GM18909 (cell line): ENCODE data around the gene KRT32.
"Not testable (repeated sequence)": the region's sequence is repeated elsewhere in the genome, so short reads cannot be mapped to it uniquely, and the experiment has no call there.

ENCODE experiments used
- ATAC-seq: cut with Tn5 transposase; IDR thresholded peaks from one replicate; pipeline ENCODE4 v1.9.1; 2021; ENCODE audit warnings: mild to moderate bottlenecking; ENCODE audit not compliant: unreplicated experiment, poor library complexity

KRT32 gene

DNA sequence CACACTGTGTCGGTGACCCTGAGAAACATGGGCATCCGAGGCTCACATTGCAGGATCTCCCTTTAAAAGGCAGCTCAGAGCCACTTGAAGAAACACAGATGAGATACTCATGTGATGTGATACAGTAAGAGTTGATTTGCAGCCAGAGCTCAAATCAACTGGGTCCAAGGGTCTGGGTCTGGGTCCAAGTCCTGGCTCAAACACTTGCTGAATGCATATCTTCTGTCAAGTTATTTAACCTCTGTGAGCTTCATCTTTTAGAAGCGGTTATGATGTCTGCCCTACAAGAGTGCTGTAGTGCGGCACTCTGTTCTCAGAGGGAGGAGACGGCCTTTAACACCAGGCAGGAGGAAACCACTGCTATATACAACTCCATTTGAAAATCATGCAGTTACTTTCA lies 32.8 kb downstream of the KRT32 start:
- no peak for ATAC-seq

DNA sequence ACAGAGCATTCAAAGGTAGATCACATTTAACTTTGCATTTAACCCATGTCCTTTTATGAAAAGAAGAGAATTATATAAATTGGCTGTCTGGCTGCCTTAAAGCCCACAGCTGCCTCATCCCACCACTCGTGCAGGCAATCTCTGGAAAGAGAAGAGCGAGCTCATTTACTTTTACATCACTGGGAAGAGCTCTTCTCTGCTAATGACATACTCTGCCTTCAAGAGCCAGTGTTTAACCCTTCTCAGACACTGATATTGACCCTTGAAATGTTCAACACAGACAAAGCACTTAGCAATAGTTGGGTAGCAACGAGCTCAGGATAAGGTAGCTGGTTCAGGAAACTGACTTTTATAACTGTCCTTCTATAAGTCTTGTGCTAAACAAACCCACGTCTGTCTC lies 33.2 kb downstream of the KRT32 start:
- ATAC-seq: no peak

DNA sequence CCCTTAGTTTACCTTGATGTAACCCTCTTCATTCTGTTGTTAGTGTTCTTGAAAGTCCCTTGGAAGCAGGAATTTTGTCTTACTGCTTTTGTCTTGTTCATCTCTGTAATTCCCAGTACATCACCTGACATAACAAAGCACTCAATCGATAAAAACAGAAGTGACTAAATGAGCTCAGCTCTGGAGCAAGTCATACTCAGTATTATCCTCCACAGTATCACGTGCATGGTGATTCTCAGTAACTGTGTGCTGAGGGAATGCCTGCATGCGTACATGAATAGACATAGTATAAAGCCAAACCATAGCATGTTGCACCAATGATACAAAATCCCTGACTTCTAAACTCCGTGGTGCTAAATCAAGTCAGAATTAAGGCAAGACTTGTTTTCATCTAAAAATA lies 33.6 kb downstream of the KRT32 start:
- ATAC-seq: no peak

DNA sequence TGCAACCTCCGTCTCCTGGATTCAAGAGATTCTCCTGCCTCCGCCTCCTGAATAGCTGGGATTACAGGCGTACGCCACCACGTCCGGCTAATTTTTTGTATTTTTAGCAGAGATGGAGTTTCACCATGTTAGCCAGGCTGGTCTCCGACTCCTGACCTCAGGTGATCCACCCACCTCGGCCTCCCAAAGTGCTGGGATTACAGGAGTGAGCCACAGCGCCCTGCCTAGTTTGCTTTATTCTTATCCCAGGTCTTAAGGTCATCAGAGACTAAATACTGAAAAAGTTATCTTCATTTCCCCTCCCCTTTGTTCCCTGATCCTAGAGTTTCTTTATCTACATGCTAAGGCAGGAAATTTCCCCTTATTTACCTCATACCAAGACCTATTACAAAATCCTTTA lies 36.8 kb downstream of the KRT32 start:
- ATAC-seq: not testable (repeated sequence)

DNA sequence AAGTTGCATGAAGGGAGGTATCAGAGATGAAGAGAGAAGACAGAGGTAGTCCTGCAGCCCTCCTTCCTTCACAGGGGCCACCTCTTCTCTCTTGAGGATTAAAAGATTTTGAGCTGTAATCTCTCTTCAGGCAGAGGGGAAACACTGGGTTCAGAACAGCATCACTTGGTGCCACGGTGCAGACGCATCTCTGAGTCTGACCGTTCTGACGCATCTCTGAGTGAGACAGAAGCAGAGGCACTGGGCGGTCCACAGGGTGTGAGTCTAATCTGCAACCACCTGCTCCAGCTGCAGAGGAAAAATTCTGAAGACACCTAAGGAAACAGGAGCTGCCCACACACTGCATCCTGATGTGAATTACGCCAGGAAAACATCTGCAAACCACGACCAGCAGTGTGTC lies 37.5 kb downstream of the KRT32 start:
- no peak for ATAC-seq

DNA sequence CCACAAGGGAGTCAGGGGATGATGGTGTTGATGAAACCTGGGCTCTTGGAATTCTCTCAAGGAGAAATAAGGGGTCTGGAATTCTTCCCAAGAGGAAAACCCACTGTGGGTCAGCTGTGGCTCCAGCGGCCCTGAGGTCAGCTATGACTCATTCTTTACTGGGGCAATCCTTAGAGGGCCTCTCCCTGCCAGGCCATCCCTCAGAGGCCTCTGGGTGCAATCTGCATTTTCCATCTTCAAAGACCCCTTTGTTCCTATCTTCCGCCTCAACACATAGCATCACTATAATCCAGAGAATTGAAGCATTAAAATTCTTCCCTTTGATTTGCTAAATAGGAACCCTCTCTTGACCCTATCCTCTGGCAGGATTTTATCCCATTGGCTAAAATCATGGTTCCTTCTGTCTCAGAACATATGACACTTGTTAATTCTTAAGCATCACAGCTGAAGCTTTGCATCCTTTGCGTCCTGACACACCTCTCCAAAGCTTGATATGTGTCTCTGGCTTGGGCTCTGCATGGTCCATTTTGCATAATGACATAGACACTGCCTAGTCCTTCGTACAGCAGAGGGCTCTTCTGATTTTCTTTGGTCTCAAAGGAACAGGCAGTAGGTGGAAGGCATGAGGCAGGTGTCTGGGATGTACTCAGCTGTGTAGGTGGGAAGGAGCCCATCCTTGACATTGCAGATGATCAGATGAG lies 38.4 kb downstream of the KRT32 start:
- no peak for ATAC-seq

DNA sequence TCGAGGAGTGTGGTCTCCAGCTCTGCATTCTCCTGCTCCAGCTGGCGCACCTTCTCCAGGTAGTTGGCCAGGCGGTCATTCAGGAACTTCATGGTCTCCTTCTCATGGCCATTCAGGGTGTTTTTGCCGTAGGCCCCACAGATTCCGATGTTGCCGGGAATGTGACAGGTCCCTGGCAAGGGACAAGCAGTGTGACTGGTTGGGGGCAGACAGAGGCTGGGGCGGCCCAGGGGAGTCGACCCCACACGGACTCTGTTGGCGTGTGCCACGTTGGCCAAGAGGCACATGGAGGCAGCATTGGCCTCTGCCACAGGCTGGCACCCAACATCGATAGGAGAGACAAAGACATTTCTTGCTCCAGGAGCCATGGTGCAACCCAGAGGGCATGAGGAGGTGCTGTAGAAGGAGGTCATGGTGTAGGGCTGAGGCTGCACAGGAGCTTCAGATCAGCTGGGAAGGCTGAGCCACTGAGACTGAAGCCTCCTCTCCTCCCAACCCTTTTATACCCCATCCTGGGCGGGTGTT lies 43.0 kb downstream of the KRT32 start, which contains the start of gene KRT37:
KRT37 (minus strand) TSS at position 475 of the 525 bp plus-strand sequence; CDS start at position 413, 62 bp downstream.
- ATAC-seq: no peak

DNA sequence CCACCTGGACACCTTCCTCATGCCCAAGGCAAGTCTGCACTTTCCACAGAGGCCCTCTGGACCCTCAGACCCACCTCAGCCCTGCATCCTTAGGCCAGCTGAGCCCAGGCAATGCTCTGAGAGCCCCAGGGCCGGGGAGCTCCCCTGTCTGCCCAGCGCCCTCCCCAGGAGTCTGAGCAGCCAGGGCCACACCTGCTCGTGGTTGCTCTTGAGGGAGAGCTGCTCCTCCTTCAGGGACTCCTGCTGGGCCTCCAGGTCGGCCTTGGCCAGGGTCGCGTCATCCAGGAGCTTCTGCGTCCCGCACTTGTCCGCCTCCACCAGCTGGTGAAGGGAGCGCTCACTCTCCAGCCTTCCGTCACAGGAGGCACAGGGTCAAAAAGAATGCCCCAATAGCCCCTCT lies 44.6 kb downstream of the KRT32 start:
- not testable (repeated sequence) for ATAC-seq

DNA sequence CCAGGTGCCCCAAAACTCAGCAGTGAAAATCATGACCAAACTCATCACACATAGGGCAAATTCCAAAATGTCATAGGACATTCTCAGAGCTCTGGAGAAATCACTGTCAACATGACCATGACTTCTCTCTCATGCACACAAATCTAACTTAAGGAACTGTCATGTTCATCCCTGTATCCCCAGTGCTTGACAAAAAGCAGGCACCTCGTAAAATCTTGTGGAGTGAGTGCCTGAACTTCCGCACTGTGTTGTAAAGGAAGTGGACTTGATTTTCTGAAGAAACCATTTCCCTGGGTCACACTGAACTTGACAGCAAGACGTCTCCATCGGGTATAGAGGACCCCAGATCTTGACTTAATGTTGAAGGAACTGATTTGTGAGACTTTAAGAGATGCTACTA lies 45.6 kb downstream of the KRT32 start:
- no peak for ATAC-seq

DNA sequence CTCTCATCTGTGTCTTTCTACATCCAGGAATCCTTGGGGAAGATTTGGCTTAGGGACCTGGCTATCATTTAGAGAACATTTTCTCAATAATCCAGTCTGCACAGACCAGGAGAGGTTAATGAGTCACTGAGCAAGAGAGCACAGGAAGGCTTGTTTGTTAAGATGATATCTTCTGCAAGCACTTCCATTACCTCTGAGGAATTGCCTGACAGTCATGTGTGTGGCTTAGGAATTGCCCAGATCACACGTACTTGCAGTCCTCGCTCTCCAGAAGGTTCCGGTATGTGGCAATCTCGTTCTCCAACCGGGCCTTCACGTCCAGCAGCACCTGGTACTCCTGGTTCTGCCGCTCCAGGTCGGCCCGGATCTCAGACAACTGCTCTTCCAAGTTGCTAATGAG lies 46.1 kb downstream of the KRT32 start:
- no peak for ATAC-seq

DNA sequence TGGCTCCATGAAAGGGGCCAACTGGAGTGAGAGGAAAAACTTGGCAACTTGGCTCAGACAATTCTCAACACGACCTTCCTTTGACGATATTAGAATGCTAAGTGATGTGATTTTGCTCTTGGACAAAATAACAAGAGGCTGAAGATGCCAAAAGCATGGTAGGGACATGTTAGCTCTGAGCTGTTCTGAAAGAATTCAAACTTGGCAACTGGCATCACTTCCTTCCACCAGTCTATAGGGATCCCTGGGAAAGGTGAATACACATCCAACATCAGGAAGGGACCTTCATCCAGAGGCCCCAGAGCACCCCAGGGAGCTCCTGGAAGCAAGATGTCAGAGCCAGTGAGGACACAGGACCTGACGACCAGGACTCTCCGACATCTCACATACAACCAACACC lies 47.1 kb downstream of the KRT32 start:
- ATAC-seq: no peak

DNA sequence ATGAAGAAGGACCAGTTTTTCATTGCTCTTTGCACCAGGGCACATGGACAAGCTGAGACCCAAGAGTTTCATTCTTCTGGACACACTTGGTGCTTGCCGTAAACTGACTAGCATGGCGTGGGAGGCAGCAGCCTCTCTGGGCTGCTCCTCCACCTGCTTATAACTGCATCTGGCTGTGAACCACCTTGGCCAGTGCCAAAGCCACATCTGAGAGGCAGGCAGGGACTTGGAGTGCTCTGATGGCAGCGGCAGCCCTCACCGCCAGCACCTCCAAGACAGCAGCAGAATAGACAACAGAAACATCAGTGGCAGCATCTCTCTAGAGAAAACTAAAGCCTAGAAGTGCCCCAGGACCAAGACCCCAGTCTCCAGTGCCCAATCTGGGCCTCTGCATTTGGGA lies 47.5 kb downstream of the KRT32 start:
- no peak for ATAC-seq

DNA sequence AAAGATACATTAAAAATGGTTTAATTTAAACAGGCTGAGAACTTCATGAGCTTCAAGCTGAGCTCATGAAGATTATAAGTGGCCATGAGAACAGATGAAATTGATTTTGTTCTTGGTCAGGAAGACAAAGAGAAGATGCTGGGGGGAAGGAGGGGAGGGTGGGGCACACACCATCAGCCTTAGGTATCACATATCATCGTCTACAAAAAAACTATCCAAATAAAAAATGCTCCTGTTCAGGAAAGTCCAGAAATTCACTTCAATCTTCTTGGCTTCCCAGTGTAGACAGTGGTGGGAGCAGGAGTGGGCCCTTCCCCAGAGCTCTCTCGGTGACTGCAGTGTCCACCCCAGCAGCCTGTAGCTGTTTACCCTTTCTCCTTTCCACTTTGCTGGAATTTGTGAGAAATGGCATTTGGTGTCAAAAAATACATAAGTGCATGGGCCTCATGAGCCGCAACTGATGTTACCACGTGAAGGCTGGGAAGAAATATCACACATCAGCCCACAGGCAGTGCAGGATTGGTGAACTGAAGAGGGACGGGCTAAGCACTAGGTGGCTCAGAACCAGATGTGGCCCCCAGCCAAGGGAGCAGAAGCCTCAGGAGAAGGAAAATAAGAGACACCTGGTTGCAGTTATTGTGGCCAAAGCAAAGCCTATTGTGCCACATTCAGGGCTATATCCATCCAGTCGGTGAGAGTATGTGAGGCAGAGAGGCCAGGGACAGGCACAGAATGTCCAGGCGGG lies 48.9 kb downstream of the KRT32 start:
- ATAC-seq: no peak

DNA sequence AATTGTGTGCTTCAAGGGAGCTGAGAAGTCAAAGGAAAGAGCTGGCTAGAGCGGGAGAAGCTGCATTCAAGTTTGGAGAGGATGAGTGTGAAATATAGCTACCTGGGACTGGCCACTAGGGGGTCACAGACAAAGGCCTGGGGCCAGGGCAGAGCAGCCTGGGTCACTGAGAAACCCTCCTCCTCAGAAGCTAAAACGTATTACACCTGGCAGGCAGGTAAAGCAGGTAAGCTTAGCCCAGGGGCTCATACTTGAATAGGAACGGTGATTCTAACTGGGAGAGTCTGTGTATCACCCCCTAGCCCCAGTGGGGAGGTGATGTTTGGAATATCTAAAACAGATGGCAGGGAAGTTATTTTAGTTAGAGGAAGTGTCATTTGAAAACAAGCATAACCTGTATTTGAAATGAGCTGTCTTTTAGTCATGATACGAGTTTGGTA lies 49.6 kb downstream of the KRT32 start:
- ATAC-seq: no peak

DNA sequence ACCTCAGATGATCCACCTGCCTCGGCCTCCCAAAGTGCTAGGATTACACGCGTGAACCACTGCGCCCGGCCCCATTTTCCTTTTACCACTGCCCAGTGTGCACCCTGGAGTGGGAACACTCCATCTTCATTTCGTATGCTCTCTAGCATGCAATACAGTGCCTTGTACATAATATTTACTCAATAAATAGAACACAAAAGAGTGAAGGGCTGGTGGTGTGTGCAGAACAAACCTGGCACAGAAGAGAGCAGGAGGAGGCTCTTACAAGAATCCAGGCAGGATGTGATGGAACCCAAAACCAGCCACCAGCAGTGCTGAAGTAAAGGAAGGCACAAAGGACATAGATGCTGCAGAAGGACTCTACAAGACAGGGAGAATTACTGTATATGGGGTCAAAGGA lies 50.1 kb downstream of the KRT32 start:
- no peak for ATAC-seq

DNA sequence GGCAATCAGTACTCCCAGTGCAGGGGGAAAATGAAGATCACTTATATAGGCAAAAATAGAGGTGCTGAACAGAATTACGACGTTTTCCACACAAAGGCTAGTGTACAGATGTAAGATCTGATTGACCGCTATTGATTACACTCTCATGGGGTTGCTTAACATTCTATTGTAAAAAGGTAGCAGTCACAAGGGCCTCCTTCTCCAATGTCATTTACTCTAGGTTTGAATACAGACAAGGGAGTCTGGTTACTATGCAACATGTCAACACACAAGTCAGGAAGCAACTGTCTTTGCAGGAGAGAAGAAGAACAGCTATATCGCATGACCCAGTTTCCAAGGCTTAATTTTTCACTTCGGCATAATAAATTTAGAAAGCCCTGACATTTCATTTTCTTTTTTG lies 50.7 kb downstream of the KRT32 start:
- ATAC-seq: no peak

DNA sequence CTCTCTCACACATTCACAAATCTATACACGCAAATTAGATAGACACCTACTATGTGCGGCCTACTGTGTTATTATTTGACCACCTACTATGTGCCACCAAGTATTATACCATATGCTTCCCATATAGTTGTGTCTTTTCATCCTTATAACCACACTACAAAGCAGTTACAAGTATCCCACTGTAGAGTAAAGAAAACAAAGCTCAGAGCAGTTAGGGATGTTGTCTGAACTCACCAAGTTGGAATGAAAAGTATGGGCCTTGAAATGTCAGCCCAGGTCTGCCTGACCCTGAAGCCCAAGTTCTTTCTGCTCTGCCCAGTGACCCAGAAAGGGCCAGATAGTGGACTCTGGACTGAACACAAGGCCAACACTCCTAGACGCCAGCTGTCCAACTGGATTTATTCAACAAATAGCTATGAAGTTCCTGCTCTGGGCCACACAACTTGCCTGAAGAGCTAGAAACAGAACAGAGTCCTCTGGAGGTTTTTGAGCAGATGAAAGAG lies 51.3 kb downstream of the KRT32 start:
- no peak for ATAC-seq

DNA sequence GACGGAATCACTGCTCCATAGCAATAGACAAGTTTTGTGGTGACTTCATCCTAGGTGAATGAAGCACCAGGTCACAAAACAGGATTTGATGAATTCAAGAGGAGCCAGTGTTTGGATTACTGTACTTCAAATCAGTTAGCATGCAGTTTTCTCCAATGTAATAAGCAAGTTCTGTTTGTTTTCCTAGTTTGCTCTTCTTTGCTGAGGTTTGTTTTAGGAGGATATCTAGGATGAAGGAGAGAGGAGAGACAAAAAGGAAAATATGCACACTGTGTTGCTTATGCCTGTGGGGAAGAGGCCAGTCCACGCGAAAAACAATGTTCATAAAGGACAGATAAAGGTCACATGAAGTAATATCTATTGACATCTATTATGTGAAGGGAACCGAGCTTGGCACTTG lies 51.8 kb downstream of the KRT32 start:
- no peak for ATAC-seq

DNA sequence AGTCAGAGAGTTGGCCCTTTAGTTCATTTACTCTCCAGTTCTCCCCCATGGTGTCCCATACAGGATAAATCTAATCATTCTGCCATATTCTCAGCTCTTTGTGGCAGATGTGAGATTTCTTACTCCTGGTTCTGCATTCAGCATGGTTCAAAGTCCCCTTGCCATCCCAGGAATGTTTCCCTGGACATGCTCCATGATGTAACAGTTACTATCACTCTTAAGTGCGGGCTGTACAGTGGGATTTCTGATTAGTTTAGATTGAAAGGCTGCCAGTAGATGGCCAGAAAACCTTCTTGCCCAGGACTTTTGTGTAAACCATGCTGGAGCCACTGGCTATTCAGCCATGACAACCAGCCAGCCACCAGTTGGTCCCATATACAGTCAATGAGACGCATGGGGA lies 53.2 kb downstream of the KRT32 start:
- no peak for ATAC-seq

DNA sequence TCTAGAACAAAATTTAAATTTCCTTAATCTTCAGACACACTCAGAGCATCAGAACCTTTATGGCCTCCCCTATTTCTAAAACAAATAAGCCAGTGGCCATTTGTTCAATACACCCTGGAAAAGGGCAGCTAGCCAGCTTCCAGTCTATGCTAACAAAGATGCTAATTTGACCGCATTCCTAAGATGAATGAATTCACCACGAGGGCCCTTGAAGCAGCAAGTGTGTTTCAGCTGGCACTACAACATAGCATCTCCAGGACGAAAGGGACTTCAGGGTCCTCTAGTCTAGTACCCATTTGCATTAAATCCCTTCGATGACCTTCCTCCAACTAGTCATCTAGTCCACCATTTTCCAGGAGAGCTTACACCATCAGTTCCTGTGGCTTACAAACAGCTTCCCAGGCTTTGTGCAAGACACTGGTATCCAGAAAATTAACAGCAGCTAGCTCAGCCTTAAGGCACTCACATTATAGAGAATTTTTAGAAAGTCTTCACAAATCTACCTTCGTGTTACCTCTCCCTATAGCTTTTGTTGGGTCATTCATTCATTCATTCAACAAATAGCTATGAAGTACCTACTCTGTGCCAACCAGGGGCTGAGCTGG lies 53.7 kb downstream of the KRT32 start:
- no peak for ATAC-seq
